ENCODE measurements around the gene AGAP5.
"Not testable (repeated sequence)": the region's sequence is repeated elsewhere in the genome, so short reads cannot be mapped to it uniquely, and the experiment has no call there.

Gene AGAP5

GRCh38 chr10:73713912-73714311, 16.0 kb upstream of the AGAP5 start:
- not testable (repeated sequence) for H3K9me3 ChIP-seq (ENCODE audit: control insufficient read depth, low read length); H3K4me3 ChIP-seq (ENCODE audit: extremely low read depth, insufficient read depth, low read length, poor library complexity, severe bottlenecking)
- Histone ChIP-seq H3K36me3 (ENCODE audit: control insufficient read depth, insufficient read depth, low read length) (peaks cover 42% of the 10 kb centered on the region), H3K27ac (ENCODE audit: low read depth, low read length, severe bottlenecking) (peak overlapping the region; percentile 85), H3K4me1 (ENCODE audit: control insufficient read depth, insufficient read depth, low read length, poor library complexity, severe bottlenecking) (peaks cover 16% of the 10 kb centered on the region)
- WGBS, 2 experiments (ENCODE audit: insufficient coverage in 2 of 2) = 86% methylated on average over 1 of the region's 3 CpGs; no CpG with 5 or more reads in 1 of the 2 experiments

DNA sequence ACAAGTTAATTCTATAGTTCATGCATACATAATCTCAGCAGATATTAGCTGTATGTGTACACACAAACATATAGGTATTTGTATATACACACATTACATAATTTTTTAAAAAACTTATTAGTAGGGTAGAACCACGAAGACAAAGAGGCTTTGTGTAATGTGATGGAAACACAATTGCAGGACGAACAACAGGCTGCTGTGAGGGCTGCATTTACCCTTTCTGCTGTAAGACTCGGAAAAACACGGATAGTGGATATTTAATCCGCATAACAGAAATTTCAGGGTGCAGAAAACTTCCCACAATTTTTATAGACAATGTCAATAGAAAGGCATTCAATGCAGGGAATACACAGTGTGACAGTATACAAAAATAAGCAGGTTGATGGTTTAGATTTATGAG, 13.8 kb upstream of the AGAP5 start:
- 96 to 100% methylated on average over 2 to 3 of the region's 5 CpGs for WGBS, 2 experiments (ENCODE audit: insufficient coverage in 2 of 2)
- peaks cover 25% of the 10 kb centered on the region for H3K36me3 ChIP-seq (ENCODE audit: control insufficient read depth, insufficient read depth, low read length)
- H3K9me3 ChIP-seq (ENCODE audit: control insufficient read depth, low read length); H3K27ac ChIP-seq (ENCODE audit: low read depth, low read length, severe bottlenecking); H3K4me3 ChIP-seq (ENCODE audit: extremely low read depth, insufficient read depth, low read length, poor library complexity, severe bottlenecking): not testable (repeated sequence)
- peaks cover 15% of the 10 kb centered on the region for H3K4me1 ChIP-seq (ENCODE audit: control insufficient read depth, insufficient read depth, low read length, poor library complexity, severe bottlenecking)

DNA sequence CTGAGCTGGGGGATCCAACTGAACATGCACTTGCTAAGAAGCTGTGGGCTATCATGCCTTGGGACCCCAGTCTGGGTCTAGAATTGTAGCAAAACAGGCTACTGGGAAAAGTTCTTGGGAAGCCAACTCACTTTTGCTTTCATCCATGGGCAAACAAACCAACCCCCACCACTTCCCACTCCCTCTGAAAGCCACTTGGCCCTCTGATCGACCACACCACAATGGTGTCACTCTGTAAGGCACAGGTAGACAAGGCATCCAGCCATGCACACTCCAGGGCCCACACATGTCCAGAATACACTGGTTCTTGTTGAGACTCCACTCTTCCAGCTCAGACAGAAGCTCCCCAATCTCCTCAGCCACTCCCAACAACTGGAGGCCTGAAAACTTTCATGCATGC, 10.2 kb upstream of the AGAP5 start:
- not testable (repeated sequence) for H3K27ac ChIP-seq (ENCODE audit: low read depth, low read length, severe bottlenecking); H3K4me1 ChIP-seq (ENCODE audit: control insufficient read depth, insufficient read depth, low read length, poor library complexity, severe bottlenecking); H3K9me3 ChIP-seq (ENCODE audit: control insufficient read depth, low read length); H3K4me3 ChIP-seq (ENCODE audit: extremely low read depth, insufficient read depth, low read length, poor library complexity, severe bottlenecking)
- peaks cover 11% of the 10 kb centered on the region for H3K36me3 ChIP-seq (ENCODE audit: control insufficient read depth, insufficient read depth, low read length)
- 100% methylated on average over 1 of the region's 1 CpG for WGBS, 2 experiments (ENCODE audit: insufficient coverage in 2 of 2)

DNA sequence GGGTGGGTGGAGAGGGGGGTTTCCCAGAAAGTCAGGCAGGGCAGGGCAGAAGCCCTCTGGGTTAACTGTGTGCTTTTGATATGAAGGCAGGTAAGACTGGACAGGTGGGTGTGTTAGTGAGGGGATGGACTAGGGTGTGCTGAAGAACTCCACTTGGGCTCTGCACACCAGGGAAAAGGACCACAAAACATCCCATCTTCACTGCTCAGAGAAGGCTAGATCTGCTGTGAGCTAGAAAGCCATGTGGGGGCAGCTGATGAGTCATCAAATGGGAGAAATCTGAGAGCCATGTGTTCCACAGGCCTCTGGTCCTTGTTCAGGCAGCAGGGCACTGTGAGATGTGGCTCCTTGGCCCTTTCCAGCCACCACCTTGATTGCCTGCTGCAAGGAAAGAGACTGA, 9.7 kb upstream of the AGAP5 start:
- not testable (repeated sequence) for H3K4me3 ChIP-seq (ENCODE audit: extremely low read depth, insufficient read depth, low read length, poor library complexity, severe bottlenecking); H3K27ac ChIP-seq (ENCODE audit: low read depth, low read length, severe bottlenecking); H3K4me1 ChIP-seq (ENCODE audit: control insufficient read depth, insufficient read depth, low read length, poor library complexity, severe bottlenecking); H3K9me3 ChIP-seq (ENCODE audit: control insufficient read depth, low read length)
- peaks cover 11% of the 10 kb centered on the region for H3K36me3 ChIP-seq (ENCODE audit: control insufficient read depth, insufficient read depth, low read length)

GRCh38 chr10:73706488-73706887, 8.6 kb upstream of the AGAP5 start:
- H3K4me1 ChIP-seq (ENCODE audit: control insufficient read depth, insufficient read depth, low read length, poor library complexity, severe bottlenecking); H3K9me3 ChIP-seq (ENCODE audit: control insufficient read depth, low read length); H3K27ac ChIP-seq (ENCODE audit: low read depth, low read length, severe bottlenecking); H3K4me3 ChIP-seq (ENCODE audit: extremely low read depth, insufficient read depth, low read length, poor library complexity, severe bottlenecking): not testable (repeated sequence)
- peaks cover 11% of the 10 kb centered on the region for H3K36me3 ChIP-seq (ENCODE audit: control insufficient read depth, insufficient read depth, low read length)
- no CpG with 5 or more reads among the region's 2 CpGs for WGBS, 2 experiments (ENCODE audit: insufficient coverage in 2 of 2)

- H3K27ac ChIP-seq (ENCODE audit: low read depth, low read length, severe bottlenecking); H3K36me3 ChIP-seq (ENCODE audit: control insufficient read depth, insufficient read depth, low read length); H3K4me3 ChIP-seq (ENCODE audit: extremely low read depth, insufficient read depth, low read length, poor library complexity, severe bottlenecking); H3K4me1 ChIP-seq (ENCODE audit: control insufficient read depth, insufficient read depth, low read length, poor library complexity, severe bottlenecking); H3K9me3 ChIP-seq (ENCODE audit: control insufficient read depth, low read length): not testable (repeated sequence)
- no CpG with 5 or more reads among the region's 1 CpG for WGBS, 2 experiments (ENCODE audit: insufficient coverage in 2 of 2)
Measured at GRCh38 chr10:73705506-73706072, 7.7 kb upstream of the AGAP5 start.

- not testable (repeated sequence) for H3K4me1 ChIP-seq (ENCODE audit: control insufficient read depth, insufficient read depth, low read length, poor library complexity, severe bottlenecking); H3K27ac ChIP-seq (ENCODE audit: low read depth, low read length, severe bottlenecking); H3K36me3 ChIP-seq (ENCODE audit: control insufficient read depth, insufficient read depth, low read length); H3K9me3 ChIP-seq (ENCODE audit: control insufficient read depth, low read length); H3K4me3 ChIP-seq (ENCODE audit: extremely low read depth, insufficient read depth, low read length, poor library complexity, severe bottlenecking)
Measured at GRCh38 chr10:73703924-73704323, 6.0 kb upstream of the AGAP5 start.

GRCh38 chr10:73698819-73699218, 910 bp upstream of the AGAP5 start:
- H3K4me3 ChIP-seq (ENCODE audit: extremely low read depth, insufficient read depth, low read length, poor library complexity, severe bottlenecking); H3K36me3 ChIP-seq (ENCODE audit: control insufficient read depth, insufficient read depth, low read length); H3K4me1 ChIP-seq (ENCODE audit: control insufficient read depth, insufficient read depth, low read length, poor library complexity, severe bottlenecking); H3K27ac ChIP-seq (ENCODE audit: low read depth, low read length, severe bottlenecking); H3K9me3 ChIP-seq (ENCODE audit: control insufficient read depth, low read length): not testable (repeated sequence)
- no CpG with 5 or more reads among the region's 2 CpGs for WGBS, 2 experiments (ENCODE audit: insufficient coverage in 2 of 2)

DNA sequence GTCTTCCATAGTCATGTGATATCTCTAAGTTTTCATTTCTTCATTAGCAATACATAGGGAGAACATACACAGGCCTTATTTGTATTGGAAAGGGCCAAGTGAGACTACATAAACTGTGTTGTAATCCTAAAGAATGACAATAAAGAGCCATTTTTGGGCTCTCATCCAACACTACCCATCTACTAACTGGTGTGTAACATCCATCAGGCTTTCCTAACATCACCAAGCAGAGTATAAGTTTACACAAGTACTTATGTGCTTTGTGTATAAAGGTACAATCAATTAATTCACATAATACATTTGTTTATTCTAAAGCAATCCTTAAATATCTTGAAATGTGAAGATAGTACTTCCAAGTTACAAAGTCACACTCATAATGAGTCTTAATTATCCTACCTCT, 2.6 kb downstream of the AGAP5 start:
- H3K4me1 ChIP-seq (ENCODE audit: control insufficient read depth, insufficient read depth, low read length, poor library complexity, severe bottlenecking) = not testable (repeated sequence)

GRCh38 chr10:73690755-73691154, 7.2 kb downstream of the AGAP5 start:
- H3K9me3 ChIP-seq (ENCODE audit: control insufficient read depth, low read length); H3K27ac ChIP-seq (ENCODE audit: low read depth, low read length, severe bottlenecking); H3K36me3 ChIP-seq (ENCODE audit: control insufficient read depth, insufficient read depth, low read length); H3K4me3 ChIP-seq (ENCODE audit: extremely low read depth, insufficient read depth, low read length, poor library complexity, severe bottlenecking); H3K4me1 ChIP-seq (ENCODE audit: control insufficient read depth, insufficient read depth, low read length, poor library complexity, severe bottlenecking): not testable (repeated sequence)
- 100% methylated on average over 2 of the region's 6 CpGs; no CpG with 5 or more reads in 1 of the 2 experiments for WGBS, 2 experiments (ENCODE audit: insufficient coverage in 2 of 2)

More for the DNA sequence above, 2.6 kb downstream of the AGAP5 start:
- not testable (repeated sequence) for H3K27ac ChIP-seq (ENCODE audit: low read depth, low read length, severe bottlenecking); H3K9me3 ChIP-seq (ENCODE audit: control insufficient read depth, low read length); H3K4me3 ChIP-seq (ENCODE audit: extremely low read depth, insufficient read depth, low read length, poor library complexity, severe bottlenecking); H3K36me3 ChIP-seq (ENCODE audit: control insufficient read depth, insufficient read depth, low read length)

GRCh38 chr10:73689596-73689995, 8.3 kb downstream of the AGAP5 start:
- 93% methylated on average over 11 of the region's 28 CpGs; no CpG with 5 or more reads in 1 of the 2 experiments for WGBS, 2 experiments (ENCODE audit: insufficient coverage in 2 of 2)
- H3K4me1 ChIP-seq (ENCODE audit: control insufficient read depth, insufficient read depth, low read length, poor library complexity, severe bottlenecking); H3K27ac ChIP-seq (ENCODE audit: low read depth, low read length, severe bottlenecking); H3K9me3 ChIP-seq (ENCODE audit: control insufficient read depth, low read length); H3K4me3 ChIP-seq (ENCODE audit: extremely low read depth, insufficient read depth, low read length, poor library complexity, severe bottlenecking); H3K36me3 ChIP-seq (ENCODE audit: control insufficient read depth, insufficient read depth, low read length): not testable (repeated sequence)

DNA sequence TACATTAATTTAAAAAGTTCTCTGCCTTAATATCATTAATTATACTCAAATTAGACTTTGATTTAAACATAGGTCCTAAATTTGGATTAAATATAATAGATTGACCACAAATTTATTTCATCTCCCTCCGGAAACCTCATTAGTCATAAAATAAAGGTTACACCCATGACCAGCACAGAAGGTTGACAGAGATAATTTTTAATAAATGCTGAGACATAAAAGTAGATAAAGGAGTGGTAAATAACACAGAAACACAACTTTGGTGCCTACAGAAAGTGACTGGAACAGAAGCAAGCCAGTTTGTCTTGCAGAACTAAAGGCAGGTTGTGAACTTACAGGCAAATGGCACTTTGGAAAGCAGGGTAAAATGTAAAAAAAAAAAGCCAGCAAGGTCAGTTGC, 10.3 kb downstream of the AGAP5 start:
- not testable (repeated sequence) for H3K27ac ChIP-seq (ENCODE audit: low read depth, low read length, severe bottlenecking); H3K36me3 ChIP-seq (ENCODE audit: control insufficient read depth, insufficient read depth, low read length); H3K4me1 ChIP-seq (ENCODE audit: control insufficient read depth, insufficient read depth, low read length, poor library complexity, severe bottlenecking); H3K4me3 ChIP-seq (ENCODE audit: extremely low read depth, insufficient read depth, low read length, poor library complexity, severe bottlenecking); H3K9me3 ChIP-seq (ENCODE audit: control insufficient read depth, low read length)
- WGBS, 2 experiments (ENCODE audit: insufficient coverage in 2 of 2) = no CpG with 5 or more reads among the region's 1 CpG
